H9 (cell line): ENCODE results near the gene CR1L. TPM values are rescaled to one million over a fixed set of nuclear protein-coding genes. Genes with fewer than 3 reads are reported as not detected.

Source experiments
- DNase-seq: peaks from one replicate; pipeline ENCODE4 v3.0.0-alpha.2; 2017
- H2AFZ ChIP-seq: one replicate; pipeline ENCODE4 v1.6.1; 2013; ENCODE audit warnings: mild to moderate bottlenecking, low read length, control low read depth, moderate library complexity
- H2AK5ac ChIP-seq: 2 replicates; pipeline ENCODE4 v1.6.1; 2013; ENCODE audit warnings: low read length, control low read depth, mixed read lengths; ENCODE audit not compliant: insufficient read length
- H2BK120ac ChIP-seq: one replicate; pipeline ENCODE4 v1.6.1; 2013; ENCODE audit warnings: low read depth, mild to moderate bottlenecking, low read length, control low read depth, inconsistent platforms; ENCODE audit not compliant: poor library complexity, severe bottlenecking
- H2BK12ac ChIP-seq: 2 replicates; pipeline ENCODE4 v1.6.1; 2013; ENCODE audit warnings: low read length, control low read depth, mixed read lengths, low read depth; ENCODE audit not compliant: insufficient read length
- H2BK15ac ChIP-seq: 2 replicates; pipeline ENCODE4 v1.6.1; 2013; ENCODE audit warnings: low read depth, low read length, control low read depth
- H2BK20ac ChIP-seq: one replicate; pipeline ENCODE4 v1.6.1; 2013; ENCODE audit warnings: low read depth, mild to moderate bottlenecking, low read length, control low read depth, inconsistent platforms; ENCODE audit not compliant: poor library complexity, severe bottlenecking
- H2BK5ac ChIP-seq: 2 replicates; pipeline ENCODE4 v1.6.1; 2013; ENCODE audit warnings: low read length, control low read depth, mixed read lengths; ENCODE audit not compliant: insufficient read length
- H3K14ac ChIP-seq: 2 replicates; pipeline ENCODE4 v1.6.1; 2013; ENCODE audit warnings: low read length, control low read depth; ENCODE audit not compliant: insufficient read depth
- H3K18ac ChIP-seq: 2 replicates; pipeline ENCODE4 v1.6.1; 2013; ENCODE audit warnings: low read depth, mild to moderate bottlenecking, mixed read lengths, low read length, control low read depth; ENCODE audit not compliant: insufficient read length
- H3K23ac ChIP-seq: 2 replicates; pipeline ENCODE4 v1.6.1; 2013; ENCODE audit warnings: low read length, control low read depth, mixed read lengths, low read depth; ENCODE audit not compliant: insufficient read length
- H3K23me2 ChIP-seq: 2 replicates; pipeline ENCODE4 v1.6.1; 2013; ENCODE audit warnings: low read depth, mild to moderate bottlenecking, mixed read lengths, low read length, control low read depth; ENCODE audit not compliant: insufficient read length, poor library complexity, severe bottlenecking
- H3K27ac ChIP-seq: 2 replicates; pipeline ENCODE4 v1.5.1; 2013; ENCODE audit warnings: low read length, control low read depth, mixed read lengths, low read depth; ENCODE audit not compliant: insufficient read length
- H3K27me3 ChIP-seq: 2 replicates; pipeline ENCODE4 v1.6.1; 2013; ENCODE audit warnings: low read length, control low read depth, inconsistent platforms; ENCODE audit not compliant: insufficient read depth
- H3K4ac ChIP-seq: 2 replicates; pipeline ENCODE4 v1.6.1; 2013; ENCODE audit warnings: low read depth, mild to moderate bottlenecking, control low read depth, inconsistent platforms, low read length, moderate library complexity
- H3K4me1 ChIP-seq: 2 replicates; pipeline ENCODE4 v1.6.1; 2013; ENCODE audit warnings: low read length, control low read depth, inconsistent platforms; ENCODE audit not compliant: insufficient read depth
- H3K4me2 ChIP-seq: 2 replicates; pipeline ENCODE4 v1.6.1; 2013; ENCODE audit warnings: low read length, control low read depth, mixed read lengths; ENCODE audit not compliant: insufficient read length, insufficient read depth
- H3K56ac ChIP-seq: 2 replicates; pipeline ENCODE4 v1.6.1; 2013; ENCODE audit warnings: low read depth, mild to moderate bottlenecking, mixed read lengths, low read length, control low read depth; ENCODE audit not compliant: insufficient read length
- H3K79me1 ChIP-seq: 2 replicates; pipeline ENCODE4 v1.6.1; 2013; ENCODE audit warnings: low read depth, mild to moderate bottlenecking, moderate library complexity, low read length, control low read depth, inconsistent platforms; ENCODE audit not compliant: insufficient read depth, poor library complexity, severe bottlenecking
- H3K79me2 ChIP-seq: 2 replicates; pipeline ENCODE4 v1.6.1; 2013; ENCODE audit warnings: low read length, control low read depth, inconsistent platforms; ENCODE audit not compliant: insufficient read depth
- H3K9ac ChIP-seq: 2 replicates; pipeline ENCODE4 v1.6.1; 2013; ENCODE audit warnings: low read length, control low read depth, mixed read lengths; ENCODE audit not compliant: insufficient read length; ENCODE audit errors: extremely low read depth
- H3K9me3 ChIP-seq: one replicate; pipeline ENCODE4 v1.6.1; 2013; ENCODE audit warnings: low read depth, low read length, inconsistent platforms; ENCODE audit not compliant: control insufficient read depth
- H3T11ph ChIP-seq: one replicate; pipeline ENCODE4 v1.6.1; 2013; ENCODE audit warnings: mild to moderate bottlenecking, low read length, control low read depth, inconsistent platforms
- H4K20me1 ChIP-seq: one replicate; pipeline ENCODE4 v1.6.1; 2013; ENCODE audit not compliant: control insufficient read depth, insufficient read length, insufficient read depth
- H4K5ac ChIP-seq: 2 replicates; pipeline ENCODE4 v1.6.1; 2013; ENCODE audit warnings: low read depth, mild to moderate bottlenecking, mixed read lengths, low read length, control low read depth; ENCODE audit not compliant: insufficient read length
- H4K8ac ChIP-seq: replicated peaks from 2 replicates; pipeline ENCODE4 v1.6.1; 2013; ENCODE audit warnings: low read length, control low read depth, mixed read lengths, low read depth; ENCODE audit not compliant: insufficient read length
- H4K91ac ChIP-seq: 2 replicates; pipeline ENCODE4 v1.6.1; 2013; ENCODE audit warnings: low read depth, mild to moderate bottlenecking, moderate library complexity, mixed read lengths, low read length, control low read depth; ENCODE audit not compliant: insufficient read length
- H3K27ac Mint-ChIP-seq, 3 experiments: 2 replicates in 2 of 3; 3 replicates in 1 of 3; pipeline ENCODE4 v1.8.0; 2020 to 2021; ENCODE audit warnings: mixed read lengths in 3 of 3, mild to moderate bottlenecking in 1 of 3, moderate library complexity in 1 of 3
- H3K27me3 Mint-ChIP-seq: 2 replicates; pipeline ENCODE4 v1.8.0; 2021; ENCODE audit warnings: low read depth, mild to moderate bottlenecking, moderate library complexity, mixed read lengths
- H3K36me3 Mint-ChIP-seq, 3 experiments: 2 replicates in 2 of 3; 3 replicates in 1 of 3; pipeline ENCODE4 v1.8.0; 2020 to 2021; ENCODE audit warnings: low read depth in 3 of 3, mixed read lengths in 3 of 3; ENCODE audit not compliant: insufficient read depth in 1 of 3
- H3K4me1 Mint-ChIP-seq, 2 experiments: 2 replicates each; pipeline ENCODE4 v1.8.0; 2020; ENCODE audit warnings: mixed read lengths in 2 of 2
- H3K4me3 Mint-ChIP-seq, 2 experiments: 2 replicates in 1 of 2; 3 replicates in 1 of 2; pipeline ENCODE4 v1.8.0; 2020 to 2021; ENCODE audit warnings: mild to moderate bottlenecking in 2 of 2, mixed read lengths in 2 of 2, moderate library complexity in 1 of 2
- H3K9me3 Mint-ChIP-seq, 2 experiments: 2 replicates in 1 of 2; 3 replicates in 1 of 2; pipeline ENCODE4 v1.8.0; 2020; ENCODE audit warnings: mild to moderate bottlenecking in 2 of 2, mixed read lengths in 2 of 2, moderate library complexity in 1 of 2
- CTCF ChIP-seq: fragments of 200-600 bp; sonication (generic); conservative IDR thresholded peaks from 3 replicates; pipeline ENCODE4 v1.8.0; 2021; ENCODE audit warnings: antibody characterized with exemption, mild to moderate bottlenecking
- WGBS: extraction: QIAGEN DNeasy Blood & Tissue Kit; methylation state at CpG from one replicate; pipeline ENCODE4 v1.1.7; 2013; ENCODE audit warnings: missing lambda C conversion rate, low lambda C conversion rate, mixed read lengths; ENCODE audit not compliant: insufficient read length; ENCODE audit errors: extremely low coverage; 5-methylcytosine and 5-hydroxymethylcytosine counted together
- total RNA-seq: library from RNA; stranded (reverse); gene quantifications from 2 replicates; pipeline ENCODE4 v1.2.1, GENCODE V29; 2021

Gene CR1L
- total RNA-seq, 1 experiment from 2014 or later, result 0.37 TPM

- Mint-ChIP-seq H3K27ac (no peak overlapping the region), H3K9me3 (0 out of 5 replicates have a peak, but pooled peaks cover 0 to 2% of the 10 kb centered on the region in 2 experiments), H3K27me3 (peaks cover 3% of the 10 kb centered on the region; the same call in 1 of the 2 replicates), H3K4me1 (no peaks in the 10 kb centered on the region), H3K4me3 (no peak overlapping the region), H3K36me3 (peaks cover 0 to 4% (median 0%) of the 10 kb centered on the region in 3 experiments; a peak in 1 of 7 replicates)
- no peaks in the 10 kb centered on the region for H4K20me1 ChIP-seq
- H3T11ph ChIP-seq, result no peak overlapping the region
- no peak overlapping the region for H3K23ac ChIP-seq
- TF ChIP-seq CTCF, result no peak
- no peak overlapping the region for H2BK5ac ChIP-seq
- no peak overlapping the region for H2BK20ac ChIP-seq
- H3K9me3 ChIP-seq, result no peaks in the 10 kb centered on the region
- no peak overlapping the region for H3K14ac ChIP-seq
- no peak overlapping the region for H4K8ac ChIP-seq
- H3K18ac ChIP-seq, result no peak overlapping the region
- H4K5ac ChIP-seq, result no peak overlapping the region
- no peaks in the 10 kb centered on the region for H3K79me2 ChIP-seq
- H2AK5ac ChIP-seq, result no peak overlapping the region
- no peak overlapping the region for H2BK15ac ChIP-seq
- H2BK120ac ChIP-seq, result no peak overlapping the region
- H3K4ac ChIP-seq, result no peak overlapping the region
- no peak overlapping the region for H4K91ac ChIP-seq
- no peak overlapping the region for H3K9ac ChIP-seq
- no peaks in the 10 kb centered on the region for H3K27me3 ChIP-seq
- no peak overlapping the region for H2AFZ ChIP-seq
- H3K4me2 ChIP-seq, result no peak overlapping the region
- no peaks in the 10 kb centered on the region for H3K23me2 ChIP-seq
- no peak overlapping the region for H3K56ac ChIP-seq
- no peaks in the 10 kb centered on the region for H3K79me1 ChIP-seq
- H3K4me1 ChIP-seq, result no peaks in the 10 kb centered on the region
- H3K27ac ChIP-seq, result no peak overlapping the region
- WGBS, result no CpG with 5 or more reads among the region's 1 CpG
- DNase-seq, result no peak
- H2BK12ac ChIP-seq, result no peak overlapping the region
Observed at GRCh38 chr1:207702317-207702716, 57.4 kb downstream of the CR1L start.
